ENCODE results near the gene SLC5A2.
"Not testable (repeated sequence)": the region's sequence is repeated elsewhere in the genome, so short reads cannot be mapped to it uniquely, and the experiment has no call there.

The SLC5A2 gene

GRCh38 chr16:31531096-31531495, 48.2 kb downstream of the SLC5A2 start:
- DNase-seq: no peak

- no peak for DNase-seq
Measured at GRCh38 chr16:31532120-31532519, 49.2 kb downstream of the SLC5A2 start.

- no peak for DNase-seq
Measured at GRCh38 chr16:31532896-31533295, 50.0 kb downstream of the SLC5A2 start.

- no peak for DNase-seq
Measured at GRCh38 chr16:31535737-31536136, 52.8 kb downstream of the SLC5A2 start.

GRCh38 chr16:31536804-31537361, 54.0 kb downstream of the SLC5A2 start:
- no peak for DNase-seq

GRCh38 chr16:31537362-31538242, 54.7 kb downstream of the SLC5A2 start:
- no peak for DNase-seq

- DNase-seq: not testable (repeated sequence)
Measured at GRCh38 chr16:31538243-31538598, 55.3 kb downstream of the SLC5A2 start.

GRCh38 chr16:31539762-31540161, 56.8 kb downstream of the SLC5A2 start:
- not testable (repeated sequence) for DNase-seq
